ENCODE data around the gene DIS3L. TPM values are rescaled to one million over a fixed set of nuclear protein-coding genes. Genes with fewer than 3 reads are reported as not detected.
"Not testable (repeated sequence)": the region's sequence is repeated elsewhere in the genome, so short reads cannot be mapped to it uniquely, and the experiment has no call there.

DIS3L gene
- total RNA-seq, 2 donors from 2014 or later: 22.2 to 31.5 TPM

GRCh38 chr15:66288093-66288492 is 5.3 kb upstream of the DIS3L start:
- H3K4me3 Mint-ChIP-seq: no peak overlapping the region
- H3K27ac Mint-ChIP-seq: peak overlapping the region; percentile 73

GRCh38 chr15:66288551-66289185 is 4.7 kb upstream of the DIS3L start:
- Mint-ChIP-seq H3K4me3 (no peak overlapping the region), H3K36me3 (ENCODE audit: insufficient read depth in 2 of 2) (peaks cover 0 to 2% of the 10 kb centered on the region in 2 donors), H3K27ac (no peak overlapping the region), H3K27me3 (ENCODE audit: low read depth) (no peaks in the 10 kb centered on the region), H3K4me1 (ENCODE audit: low read depth) (peaks cover 26% of the 10 kb centered on the region), H3K9me3 (no peaks in the 10 kb centered on the region)
- DNase-seq: no peak
- no peak for ATAC-seq (replicated peaks in 1 of 2)

More at GRCh38 chr15:66288093-66288492, 5.3 kb upstream of the DIS3L start:
- H3K9me3 Mint-ChIP-seq: no peaks in the 10 kb centered on the region
- ATAC-seq (replicated peaks in 1 of 2) (no peak), DNase-seq (no peak)
- peaks cover 0 to 2% of the 10 kb centered on the region in 2 donors for H3K36me3 Mint-ChIP-seq (ENCODE audit: insufficient read depth in 2 of 2)
- H3K27me3 Mint-ChIP-seq (ENCODE audit: low read depth): no peaks in the 10 kb centered on the region
- H3K4me1 Mint-ChIP-seq (ENCODE audit: low read depth): peaks cover 26% of the 10 kb centered on the region

GRCh38 chr15:66290007-66290406 is 3.4 kb upstream of the DIS3L start:
- no peaks in the 10 kb centered on the region for H3K27me3 Mint-ChIP-seq (ENCODE audit: low read depth)
- ATAC-seq (replicated peaks in 1 of 2) (no peak), DNase-seq (no peak)
- peaks cover 36% of the 10 kb centered on the region for H3K4me1 Mint-ChIP-seq (ENCODE audit: low read depth)
- peak overlapping the region; percentile 1 for H3K27ac Mint-ChIP-seq
- H3K4me3 Mint-ChIP-seq: no peak overlapping the region
- H3K9me3 Mint-ChIP-seq: no peaks in the 10 kb centered on the region
- H3K36me3 Mint-ChIP-seq (ENCODE audit: insufficient read depth in 2 of 2): peaks cover 0 to 2% of the 10 kb centered on the region in 2 donors

- ATAC-seq (replicated peaks in 1 of 2): peak; percentile 7 to 32
- Mint-ChIP-seq H3K27ac (peak overlapping the region; percentile 1), H3K4me1 (ENCODE audit: low read depth) (peaks cover 41% of the 10 kb centered on the region), H3K27me3 (ENCODE audit: low read depth) (no peaks in the 10 kb centered on the region), H3K4me3 (no peak overlapping the region), H3K36me3 (ENCODE audit: insufficient read depth in 2 of 2) (peaks cover 0 to 2% of the 10 kb centered on the region in 2 donors), H3K9me3 (no peaks in the 10 kb centered on the region)
- DNase-seq: peak; percentile 21 to 28
Observed at GRCh38 chr15:66290518-66290917, 2.9 kb upstream of the DIS3L start.

- peak overlapping the region; percentile 94 to 95 for H3K4me3 Mint-ChIP-seq
- DNase-seq (peak in 1 of 2 donors; percentile 3), ATAC-seq (replicated peaks in 1 of 2) (no peak)
- no peaks in the 10 kb centered on the region for H3K9me3 Mint-ChIP-seq
- H3K36me3 Mint-ChIP-seq (ENCODE audit: insufficient read depth in 2 of 2): peaks cover 0 to 2% of the 10 kb centered on the region in 2 donors
- peaks cover 55% of the 10 kb centered on the region for H3K4me1 Mint-ChIP-seq (ENCODE audit: low read depth)
- peak overlapping the region; percentile 98 for H3K27ac Mint-ChIP-seq
- H3K27me3 Mint-ChIP-seq (ENCODE audit: low read depth): no peaks in the 10 kb centered on the region
Observed at GRCh38 chr15:66291816-66292570, 1.4 kb upstream of the DIS3L start.

GRCh38 chr15:66292571-66293418 is 573 bp upstream of the DIS3L start:
- ATAC-seq (replicated peaks in 1 of 2) (no peak), DNase-seq (peak in 1 of 2 donors; percentile 10)
- H3K27ac Mint-ChIP-seq: peak overlapping the region; percentile 98
- peaks cover 0 to 2% of the 10 kb centered on the region in 2 donors for H3K36me3 Mint-ChIP-seq (ENCODE audit: insufficient read depth in 2 of 2)
- H3K27me3 Mint-ChIP-seq (ENCODE audit: low read depth): no peaks in the 10 kb centered on the region
- H3K4me3 Mint-ChIP-seq: peak overlapping the region; percentile 94 to 95
- H3K9me3 Mint-ChIP-seq: no peaks in the 10 kb centered on the region
- peaks cover 56% of the 10 kb centered on the region for H3K4me1 Mint-ChIP-seq (ENCODE audit: low read depth)

GRCh38 chr15:66294157-66294931 is 976 bp downstream of the DIS3L start:
- peak in 1 of 2 donors; percentile 3 for ATAC-seq (replicated peaks in 1 of 2)
- peak; percentile 10 to 37 for DNase-seq
- Mint-ChIP-seq H3K27ac (peak overlapping the region; percentile 93), H3K36me3 (ENCODE audit: insufficient read depth in 2 of 2) (peaks cover 0 to 7% of the 10 kb centered on the region in 2 donors), H3K9me3 (no peaks in the 10 kb centered on the region), H3K27me3 (ENCODE audit: low read depth) (no peaks in the 10 kb centered on the region), H3K4me3 (peak overlapping the region; percentile 90 to 94), H3K4me1 (ENCODE audit: low read depth) (peaks cover 56% of the 10 kb centered on the region)

- DNase-seq (no peak), ATAC-seq (replicated peaks in 1 of 2) (no peak)
- Mint-ChIP-seq H3K9me3 (no peaks in the 10 kb centered on the region), H3K27ac (peak overlapping the region; percentile 93), H3K4me3 (peak overlapping the region; percentile 90 to 94), H3K4me1 (ENCODE audit: low read depth) (peaks cover 56% of the 10 kb centered on the region), H3K27me3 (ENCODE audit: low read depth) (no peaks in the 10 kb centered on the region), H3K36me3 (ENCODE audit: insufficient read depth in 2 of 2) (peaks cover 0 to 7% of the 10 kb centered on the region in 2 donors)
Observed at GRCh38 chr15:66294932-66295235, 1.5 kb downstream of the DIS3L start.

- Mint-ChIP-seq H3K27me3 (ENCODE audit: low read depth) (no peaks in the 10 kb centered on the region), H3K27ac (peak overlapping the region; percentile 93), H3K4me1 (ENCODE audit: low read depth) (peaks cover 44% of the 10 kb centered on the region), H3K36me3 (ENCODE audit: insufficient read depth in 2 of 2) (peaks cover 0 to 7% of the 10 kb centered on the region in 2 donors), H3K4me3 (peak overlapping the region in 1 of 2 donors; percentile 27), H3K9me3 (no peaks in the 10 kb centered on the region)
- ATAC-seq (replicated peaks in 1 of 2) (no peak), DNase-seq (no peak)
Observed at GRCh38 chr15:66296186-66296585, 2.8 kb downstream of the DIS3L start.

- Mint-ChIP-seq H3K36me3 (ENCODE audit: insufficient read depth in 2 of 2) (peaks cover 0 to 5% of the 10 kb centered on the region in 2 donors), H3K27ac (peak overlapping the region; percentile 48), H3K9me3 (no peaks in the 10 kb centered on the region), H3K27me3 (ENCODE audit: low read depth) (no peaks in the 10 kb centered on the region), H3K4me1 (ENCODE audit: low read depth) (peaks cover 30% of the 10 kb centered on the region), H3K4me3 (no peak overlapping the region)
- DNase-seq (no peak), ATAC-seq (replicated peaks in 1 of 2) (no peak)
Observed at GRCh38 chr15:66298803-66299251, 5.5 kb downstream of the DIS3L start.

GRCh38 chr15:66302489-66303278 is 9.3 kb downstream of the DIS3L start:
- Mint-ChIP-seq H3K4me1 (ENCODE audit: low read depth) (no peaks in the 10 kb centered on the region), H3K27me3 (ENCODE audit: low read depth) (no peaks in the 10 kb centered on the region), H3K36me3 (ENCODE audit: insufficient read depth in 2 of 2) (peaks cover 2 to 8% of the 10 kb centered on the region in 2 donors), H3K9me3 (no peaks in the 10 kb centered on the region), H3K4me3 (no peak overlapping the region), H3K27ac (no peak overlapping the region)
- DNase-seq (no peak), ATAC-seq (replicated peaks in 1 of 2) (no peak)

- H3K27ac Mint-ChIP-seq; H3K27me3 Mint-ChIP-seq (ENCODE audit: low read depth); ATAC-seq (replicated peaks in 1 of 2): not testable (repeated sequence)
Observed at GRCh38 chr15:66304425-66304824, 11.1 kb downstream of the DIS3L start.

More at GRCh38 chr15:66304425-66304824, 11.1 kb downstream of the DIS3L start:
- DNase-seq; H3K36me3 Mint-ChIP-seq (ENCODE audit: insufficient read depth in 2 of 2); H3K4me3 Mint-ChIP-seq; H3K4me1 Mint-ChIP-seq (ENCODE audit: low read depth); H3K9me3 Mint-ChIP-seq: not testable (repeated sequence)

Measured in activated T-cell treated with anti-CD3 and anti-CD28 coated beads, Interleukin-2, amount 50 U/mL, for 72 hours (primary cell).